GM19438 (cell line): ENCODE data around the gene PWWP2B.

Source experiments
- ATAC-seq: cut with Tn5 transposase; IDR thresholded peaks from one replicate; pipeline ENCODE4 v1.9.1; 2021; ENCODE audit warnings: low read depth; ENCODE audit not compliant: unreplicated experiment

Gene PWWP2B

DNA sequence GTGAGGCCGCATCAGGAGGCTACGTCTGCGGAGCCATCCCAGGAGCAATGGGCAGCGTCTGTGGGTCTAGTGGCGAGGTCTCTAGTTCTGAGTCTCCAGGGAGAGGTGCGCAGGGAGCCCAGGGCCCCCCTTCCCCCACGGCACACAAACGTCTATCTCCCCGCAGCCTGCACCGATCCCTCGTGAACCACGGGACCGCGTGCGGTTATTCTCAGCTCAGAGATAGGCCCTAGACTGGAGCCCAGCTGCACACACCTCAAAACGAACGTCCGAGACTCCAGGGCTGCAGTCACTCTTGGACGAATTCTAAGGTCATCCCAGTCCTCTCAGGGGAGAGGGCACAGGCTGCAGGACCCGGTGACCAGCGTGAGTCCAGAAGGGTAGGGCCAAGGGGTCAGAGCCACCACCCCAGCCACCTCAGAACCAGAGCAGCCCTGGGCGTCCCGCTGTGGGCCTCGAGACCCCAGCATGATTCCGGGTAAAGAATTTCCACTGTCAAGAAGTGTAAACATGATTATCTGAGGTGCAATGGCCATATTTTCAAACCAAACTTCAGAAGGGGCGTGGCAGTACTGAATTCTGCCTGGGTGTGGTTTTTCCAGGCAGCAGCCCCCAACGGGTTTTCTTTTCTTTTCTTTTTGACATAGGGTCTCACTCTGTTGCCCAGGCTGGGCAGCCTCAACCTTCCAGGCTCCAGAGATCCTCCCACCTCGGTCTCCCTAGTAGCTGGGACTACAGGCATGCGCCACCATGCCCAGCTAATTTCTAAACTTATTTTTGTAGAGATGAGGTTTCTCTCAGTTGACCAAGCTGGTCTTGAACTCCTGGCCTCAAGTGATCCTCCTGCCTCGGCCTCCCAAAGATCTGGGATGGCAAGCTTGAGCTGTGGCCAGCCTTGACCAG lies 57.5 kb downstream of the PWWP2B start:
- ATAC-seq = no peak

DNA sequence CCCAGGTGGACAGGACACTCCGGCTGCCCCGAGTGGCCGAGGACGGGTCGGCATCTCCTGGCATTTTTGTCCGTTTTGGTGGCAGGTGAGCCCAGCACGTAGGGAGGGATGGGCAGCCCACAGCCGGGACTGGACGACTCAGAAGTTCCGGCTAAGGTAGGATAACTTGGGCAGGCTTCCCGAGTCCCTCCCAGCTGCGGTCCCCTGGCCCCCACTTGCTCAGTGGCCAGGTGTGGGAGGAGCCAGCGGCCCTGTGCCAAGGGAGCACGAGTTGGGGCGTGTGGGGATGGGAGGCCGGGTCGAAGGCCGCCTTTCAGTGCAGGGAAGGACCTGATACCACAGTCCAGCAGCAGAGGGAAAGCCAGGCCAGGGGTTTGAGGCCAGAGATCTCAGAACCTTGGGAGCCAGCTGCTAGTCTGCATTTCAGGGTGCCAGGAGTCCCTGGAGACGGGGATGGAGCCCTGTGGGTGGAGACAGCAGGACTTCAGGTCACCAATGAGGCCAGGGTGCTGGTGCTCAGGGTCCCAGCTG lies 58.5 kb downstream of the PWWP2B start:
- ATAC-seq = no peak

DNA sequence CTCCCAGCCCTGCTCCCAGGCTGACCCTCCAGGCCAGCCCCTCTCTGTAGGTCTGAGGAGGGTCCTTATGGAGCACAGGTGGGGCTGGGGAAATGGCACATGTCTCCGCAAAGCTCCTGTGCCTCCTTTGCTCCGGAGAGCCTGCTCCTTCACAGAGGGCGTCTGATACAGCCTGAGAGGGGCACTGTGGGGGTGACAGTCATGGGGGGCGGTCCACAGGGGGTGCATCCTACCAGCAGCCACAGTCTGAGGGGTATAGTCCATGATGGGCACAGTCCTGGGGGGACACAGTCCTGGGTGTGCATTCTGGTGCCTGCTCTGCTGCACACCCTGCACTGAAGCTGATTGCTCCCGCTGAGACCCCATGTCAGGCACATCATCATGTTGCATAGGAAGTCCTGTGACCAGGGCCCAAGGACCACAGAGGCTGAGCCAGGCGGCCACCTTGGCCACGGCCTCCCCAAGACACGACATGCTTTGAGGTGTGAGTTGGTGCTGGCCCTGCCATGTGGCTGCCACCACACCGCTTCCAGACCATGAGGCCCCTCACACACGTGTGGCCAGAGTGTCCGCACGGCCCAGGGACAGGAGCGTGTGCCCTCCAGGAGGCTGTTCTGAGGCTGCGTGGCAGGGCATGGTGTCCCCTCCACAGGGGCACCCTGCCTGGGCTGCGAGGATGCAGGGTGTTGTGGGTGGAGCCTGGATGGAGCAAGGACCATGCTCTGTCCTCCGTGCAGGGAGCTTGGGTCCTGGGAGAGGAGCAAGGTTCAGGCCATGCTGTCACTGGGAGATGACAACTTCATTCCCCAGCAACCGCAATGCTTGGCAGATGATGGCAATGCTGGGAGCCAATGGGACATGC lies 59.2 kb downstream of the PWWP2B start:
- ATAC-seq = no peak

DNA sequence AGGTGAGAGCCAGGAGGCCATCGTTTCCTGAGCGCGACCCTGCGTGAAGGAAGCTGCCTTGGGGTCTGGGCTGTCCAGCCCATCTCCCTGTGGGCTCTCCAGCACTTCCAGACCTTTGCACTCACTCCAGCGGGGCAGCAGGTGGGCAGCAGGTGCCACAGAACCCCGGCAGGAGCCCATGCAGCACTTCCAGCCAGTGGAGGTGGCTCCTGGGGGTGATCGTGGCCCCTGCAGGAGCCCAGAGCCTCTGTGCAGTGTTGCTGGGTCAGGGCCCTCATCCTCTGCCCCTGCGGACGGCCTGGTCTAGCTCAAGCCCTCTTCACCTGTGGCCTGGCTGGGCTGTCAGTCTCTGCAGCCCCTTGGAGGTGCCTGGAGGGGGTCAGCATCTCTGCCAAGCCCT lies 59.9 kb downstream of the PWWP2B start:
- no peak for ATAC-seq

DNA sequence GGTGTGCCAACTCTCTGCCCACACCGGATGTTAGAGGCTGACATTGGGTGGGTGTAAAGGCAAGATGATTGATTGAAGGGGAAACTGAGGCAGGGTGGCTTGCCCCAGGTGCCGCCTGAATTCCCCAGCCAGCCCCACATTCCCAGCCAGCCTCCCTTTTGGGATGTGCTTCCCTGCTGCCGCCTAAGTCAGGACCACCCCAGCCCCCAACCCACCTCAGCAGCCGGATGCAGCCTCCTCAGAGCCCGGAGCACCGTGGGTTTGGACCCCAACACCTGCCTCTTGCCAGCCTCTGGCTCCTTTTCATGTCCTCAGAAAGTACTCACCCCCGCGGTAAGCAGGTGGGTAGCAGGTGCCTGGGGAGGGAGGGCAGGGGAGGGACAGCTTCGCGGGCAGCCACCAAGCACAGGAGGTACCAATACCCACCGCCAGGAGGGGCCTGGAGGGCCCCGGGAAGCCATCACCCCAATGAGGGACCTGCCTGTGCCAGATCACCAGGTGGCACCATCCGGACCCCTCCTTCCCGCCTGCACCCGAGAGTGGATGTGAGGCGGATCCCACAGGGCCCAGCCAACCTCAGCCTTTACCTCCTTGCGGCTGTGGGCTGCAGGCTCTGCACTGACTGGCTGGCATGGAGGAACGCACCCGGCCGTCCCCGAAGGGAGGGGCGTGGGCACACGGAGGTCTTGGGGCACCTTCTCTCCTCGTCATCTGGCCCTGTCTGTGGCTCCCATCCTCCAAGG lies 60.5 kb downstream of the PWWP2B start:
- no peak for ATAC-seq

DNA sequence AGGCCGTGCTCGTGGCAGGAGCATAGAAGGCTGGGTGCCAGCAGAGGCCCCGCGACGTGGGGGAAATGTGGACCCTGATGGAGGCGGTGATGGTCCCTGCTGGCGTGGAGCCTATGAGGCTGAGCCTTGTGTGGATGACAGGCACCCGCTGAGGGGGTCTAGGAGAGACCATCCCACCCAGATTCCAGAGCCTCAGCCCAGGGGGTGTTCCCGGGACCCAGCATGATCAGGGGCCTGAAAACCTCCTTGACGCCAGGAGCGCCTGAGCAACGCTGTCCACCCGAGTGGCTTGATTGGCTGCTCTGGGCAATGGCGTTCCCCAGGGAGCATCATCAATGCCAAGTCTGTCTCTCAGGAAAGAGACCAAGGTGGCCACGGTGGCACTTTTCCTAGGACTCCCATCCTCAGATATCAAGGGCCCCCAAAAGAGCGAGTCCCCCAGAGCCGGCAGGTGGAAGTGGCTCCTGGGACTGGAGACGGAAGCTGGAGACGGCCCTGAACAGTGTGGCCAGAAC lies 61.1 kb downstream of the PWWP2B start:
- no peak for ATAC-seq

DNA sequence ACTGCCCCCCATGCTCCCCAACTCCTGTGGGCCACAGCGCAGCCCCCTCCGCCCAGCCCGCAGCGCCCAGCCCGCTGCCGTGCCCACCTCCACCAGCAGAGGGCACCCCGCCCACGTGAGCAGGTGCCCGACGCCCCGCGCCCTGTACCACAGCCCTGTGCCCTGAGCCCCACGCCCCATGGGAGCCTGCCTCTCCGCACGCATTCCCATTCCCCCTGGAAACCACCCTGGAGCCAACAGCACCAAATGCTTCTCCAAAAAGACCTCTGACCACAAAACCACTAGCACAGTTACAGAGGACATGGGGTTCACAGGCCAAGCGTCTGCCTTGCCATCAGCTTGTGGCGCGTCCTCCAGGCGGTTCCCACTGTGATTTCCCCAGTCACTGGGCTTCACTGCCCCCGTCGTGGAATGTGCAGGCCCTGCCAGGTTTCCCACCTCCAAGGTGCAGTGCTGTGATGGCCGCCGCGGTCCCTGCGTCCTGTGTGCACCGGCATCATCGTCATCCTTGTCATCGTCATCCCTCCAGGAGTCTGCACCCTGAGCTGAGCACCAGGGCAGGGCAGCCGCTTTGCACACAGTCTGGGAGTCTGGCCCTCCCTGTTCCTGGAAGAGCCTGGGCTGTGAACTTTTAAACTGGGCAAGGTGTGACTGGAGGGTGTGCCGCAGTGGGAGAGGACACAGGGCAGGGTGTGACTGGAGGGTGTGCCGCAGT lies 61.7 kb downstream of the PWWP2B start:
- ATAC-seq = no peak

DNA sequence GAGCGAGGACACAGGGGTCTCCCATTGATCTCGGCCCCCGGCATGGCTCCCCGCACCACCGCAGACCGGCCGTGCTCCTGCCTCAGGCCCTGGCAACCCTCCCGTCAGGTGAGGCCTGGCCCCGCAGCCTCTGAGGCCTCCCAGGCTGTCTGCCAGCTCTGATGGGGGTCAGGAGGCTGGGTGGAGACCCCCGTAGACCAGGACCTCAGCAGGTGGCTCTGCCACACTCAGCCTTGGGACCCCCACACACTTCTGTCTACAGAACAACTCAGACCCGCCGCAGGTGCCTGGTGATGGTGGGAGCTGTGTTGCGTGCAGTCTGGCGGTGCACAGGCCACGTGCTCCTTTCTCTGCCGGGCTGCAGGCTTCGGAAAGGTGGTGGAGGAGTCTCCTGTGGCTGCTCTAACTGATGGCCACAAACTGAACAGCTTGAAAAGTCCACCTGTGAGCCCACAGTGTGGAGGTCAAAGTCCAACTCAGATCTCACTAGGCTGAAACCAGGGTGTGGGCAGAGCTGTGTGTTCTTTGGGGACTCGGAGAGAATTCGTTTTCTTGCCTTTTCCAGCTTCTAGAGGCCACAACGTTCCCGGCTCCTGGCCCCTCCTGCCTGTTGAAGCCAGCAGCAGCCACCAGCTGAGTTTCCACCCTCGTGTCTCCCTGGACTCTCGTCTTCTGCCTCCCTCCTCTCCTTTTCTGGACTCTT lies 62.5 kb downstream of the PWWP2B start:
- ATAC-seq = no peak

DNA sequence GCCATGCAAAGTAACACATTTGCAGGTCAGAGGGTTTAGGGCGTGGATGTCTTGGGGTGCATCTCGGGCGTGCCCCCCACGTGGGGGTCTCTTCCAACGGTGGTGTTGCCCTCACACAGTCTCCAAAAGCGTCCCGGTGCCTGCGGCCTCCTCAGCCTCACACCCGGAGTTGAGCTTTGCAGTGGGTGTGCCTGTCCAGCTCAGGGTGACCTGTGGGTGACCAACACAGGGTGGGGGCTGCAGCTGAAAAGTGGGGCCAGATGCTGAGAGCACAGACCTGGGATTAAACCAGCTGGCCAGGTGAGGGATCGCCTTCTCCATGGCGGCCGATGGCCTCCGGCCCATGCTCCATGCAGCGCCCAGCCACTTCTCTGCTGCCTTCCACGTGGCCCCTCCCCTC lies 63.1 kb downstream of the PWWP2B start:
- ATAC-seq = no peak

DNA sequence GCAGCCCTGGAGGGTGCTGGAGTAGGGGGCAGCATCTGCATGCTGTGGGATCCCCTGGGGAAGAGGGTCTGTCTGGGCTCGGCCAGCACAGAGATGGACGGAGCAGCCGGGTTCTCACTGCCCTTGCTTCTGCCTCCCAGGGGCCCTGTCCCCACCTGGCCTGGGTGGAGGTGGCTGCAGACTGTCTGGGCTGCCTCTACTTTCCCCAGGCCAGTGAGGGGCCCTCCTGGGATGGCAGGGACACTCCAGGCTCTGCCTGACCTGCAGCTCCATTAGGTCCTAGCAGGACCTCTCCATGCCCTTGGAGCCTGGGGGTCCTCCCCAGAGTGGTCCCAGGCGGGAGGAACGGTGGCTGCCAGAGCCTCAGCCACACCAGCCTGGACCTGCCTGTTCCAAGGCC lies 63.7 kb downstream of the PWWP2B start:
- ATAC-seq = no peak

DNA sequence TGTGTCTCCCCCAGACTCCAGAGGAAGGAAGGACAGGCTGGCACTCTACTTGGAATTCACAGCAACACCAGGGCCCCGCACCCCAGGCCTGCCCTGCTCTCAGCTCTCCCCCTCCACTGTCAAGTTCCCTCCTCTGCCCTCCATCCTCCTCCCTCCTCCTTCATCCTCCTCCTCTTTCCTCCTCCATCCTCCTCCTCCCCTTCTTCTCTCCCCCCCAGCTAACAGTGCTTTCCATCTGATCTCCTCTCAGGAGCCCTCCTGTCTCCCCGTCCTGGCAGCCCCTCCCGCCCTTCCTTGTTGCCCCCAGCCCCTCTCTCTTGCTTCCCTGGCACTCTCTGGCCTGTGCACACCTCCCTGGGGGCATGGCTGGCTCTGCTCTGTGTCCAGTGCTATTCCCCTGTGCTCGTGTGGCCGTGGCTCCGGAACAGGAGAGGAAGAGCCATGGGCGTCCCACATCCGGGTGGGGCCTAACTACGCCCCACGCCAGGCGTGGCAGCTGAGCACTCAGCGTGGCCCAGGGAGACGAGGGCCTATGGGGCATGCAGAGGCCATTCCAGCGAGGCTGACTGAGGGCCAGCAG lies 64.2 kb downstream of the PWWP2B start:
- no peak for ATAC-seq

DNA sequence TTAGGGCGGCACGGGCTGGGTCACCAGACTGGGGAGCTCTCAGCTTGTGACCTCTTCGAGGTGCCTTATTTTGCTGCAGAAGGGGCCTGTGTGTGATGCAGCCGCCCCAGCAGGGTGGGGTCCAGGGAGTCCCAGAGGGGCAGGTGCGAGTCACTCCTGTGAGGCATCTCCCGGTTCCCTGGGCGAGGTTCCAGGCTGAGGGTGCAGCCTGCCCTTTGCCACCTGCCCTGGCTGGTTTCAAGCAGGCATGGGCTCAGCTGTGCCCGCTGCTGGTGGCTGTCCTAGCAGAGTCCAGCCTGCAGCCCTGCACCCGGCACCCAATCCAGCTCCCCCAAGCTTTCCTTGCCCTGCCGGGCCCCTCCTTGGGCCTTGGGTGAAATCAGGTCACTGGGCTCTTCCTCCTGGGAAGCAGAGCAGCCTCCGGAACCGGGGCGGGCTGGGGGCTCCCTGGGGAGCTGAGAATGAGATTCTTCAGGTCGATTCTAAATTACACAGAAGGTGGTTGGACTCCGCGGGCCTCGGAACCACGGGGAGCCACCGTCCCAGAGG lies 64.8 kb downstream of the PWWP2B start:
- ATAC-seq = no peak

DNA sequence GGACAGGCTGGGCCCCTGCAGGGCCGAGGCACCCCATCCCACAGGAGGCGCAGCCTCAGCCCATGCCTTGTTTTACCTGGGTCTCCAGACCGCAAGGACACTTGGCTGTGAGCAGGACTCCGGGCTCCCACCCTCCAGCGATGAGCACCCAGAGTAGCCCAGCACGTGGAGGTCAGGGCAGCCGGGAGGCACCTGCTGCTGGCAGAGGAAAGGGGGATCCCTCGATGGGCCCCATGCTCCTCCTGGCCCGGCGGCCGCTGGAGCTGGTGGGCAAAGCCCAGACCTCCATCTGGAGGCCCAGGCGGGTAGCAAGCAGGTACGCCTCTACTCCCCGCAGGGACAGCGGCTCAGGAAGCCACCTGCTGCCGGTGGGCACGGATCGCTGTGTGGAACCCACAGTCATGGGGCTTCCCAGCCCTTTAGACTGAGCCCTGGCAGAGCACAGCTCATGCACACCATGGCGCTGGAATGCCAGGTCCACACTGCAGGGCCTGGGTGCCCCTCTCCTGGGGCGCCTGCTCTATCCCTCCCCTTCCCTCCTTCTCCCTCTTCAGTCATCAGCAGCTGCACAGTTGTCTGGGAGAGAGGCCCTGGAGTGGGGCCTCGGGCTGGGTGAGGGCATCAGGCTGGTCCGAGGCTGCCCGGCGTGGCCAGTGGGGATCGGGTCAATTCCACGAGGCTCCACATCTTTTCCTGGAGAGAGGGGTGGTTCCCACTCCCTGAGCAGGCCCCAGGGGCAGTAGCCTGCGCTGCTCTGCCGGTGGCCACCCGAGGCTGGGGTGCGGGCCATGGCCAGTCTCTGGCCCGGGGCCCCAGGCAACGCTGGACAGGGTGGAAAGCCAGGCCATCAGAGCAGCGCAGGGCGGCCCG lies 65.7 kb downstream of the PWWP2B start:
- no peak for ATAC-seq

DNA sequence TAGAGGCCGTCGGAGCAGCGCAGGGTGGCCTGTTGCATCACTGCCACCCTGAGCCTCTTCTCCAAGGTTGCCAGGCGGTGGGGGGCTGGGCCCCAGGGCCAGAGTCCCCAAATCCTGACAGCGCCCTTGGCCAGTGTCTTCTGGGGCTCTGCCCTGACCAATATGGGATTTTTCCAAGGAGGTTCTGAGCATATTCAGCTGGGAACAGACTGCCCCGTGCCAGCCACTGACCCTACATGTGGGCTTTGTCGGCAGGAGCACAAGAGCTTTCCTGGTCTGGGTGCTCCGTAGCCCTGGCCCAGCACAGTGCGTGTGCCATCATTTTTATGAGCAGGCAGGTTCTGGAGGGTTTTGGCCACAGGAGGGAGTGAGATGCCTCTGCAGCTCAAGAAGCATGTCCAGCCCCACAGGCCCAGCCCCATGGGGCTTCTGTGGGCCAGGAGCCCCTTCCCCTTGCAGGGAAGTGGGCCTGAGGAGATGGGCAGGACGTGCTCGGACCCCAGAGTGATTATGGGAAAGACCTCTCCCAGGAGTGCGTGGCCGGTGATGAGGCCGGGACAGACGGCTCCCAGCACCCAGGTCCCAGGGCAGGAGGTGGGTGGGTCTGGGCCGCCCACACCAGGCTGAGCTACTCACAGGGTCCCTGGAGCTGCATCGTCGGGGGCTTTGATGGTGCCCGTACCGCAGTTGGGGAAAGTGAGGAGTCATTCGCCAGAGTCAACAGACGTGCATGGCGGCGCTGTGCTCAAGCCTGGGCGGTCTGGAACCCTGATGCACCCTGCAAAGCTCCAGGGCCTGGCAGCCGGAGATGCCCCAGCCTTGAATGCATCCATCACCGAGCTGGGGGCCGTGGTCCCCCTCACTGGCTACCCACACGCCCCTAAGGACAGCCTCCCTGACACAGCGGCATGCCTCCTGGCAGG lies 66.6 kb downstream of the PWWP2B start:
- no peak for ATAC-seq

DNA sequence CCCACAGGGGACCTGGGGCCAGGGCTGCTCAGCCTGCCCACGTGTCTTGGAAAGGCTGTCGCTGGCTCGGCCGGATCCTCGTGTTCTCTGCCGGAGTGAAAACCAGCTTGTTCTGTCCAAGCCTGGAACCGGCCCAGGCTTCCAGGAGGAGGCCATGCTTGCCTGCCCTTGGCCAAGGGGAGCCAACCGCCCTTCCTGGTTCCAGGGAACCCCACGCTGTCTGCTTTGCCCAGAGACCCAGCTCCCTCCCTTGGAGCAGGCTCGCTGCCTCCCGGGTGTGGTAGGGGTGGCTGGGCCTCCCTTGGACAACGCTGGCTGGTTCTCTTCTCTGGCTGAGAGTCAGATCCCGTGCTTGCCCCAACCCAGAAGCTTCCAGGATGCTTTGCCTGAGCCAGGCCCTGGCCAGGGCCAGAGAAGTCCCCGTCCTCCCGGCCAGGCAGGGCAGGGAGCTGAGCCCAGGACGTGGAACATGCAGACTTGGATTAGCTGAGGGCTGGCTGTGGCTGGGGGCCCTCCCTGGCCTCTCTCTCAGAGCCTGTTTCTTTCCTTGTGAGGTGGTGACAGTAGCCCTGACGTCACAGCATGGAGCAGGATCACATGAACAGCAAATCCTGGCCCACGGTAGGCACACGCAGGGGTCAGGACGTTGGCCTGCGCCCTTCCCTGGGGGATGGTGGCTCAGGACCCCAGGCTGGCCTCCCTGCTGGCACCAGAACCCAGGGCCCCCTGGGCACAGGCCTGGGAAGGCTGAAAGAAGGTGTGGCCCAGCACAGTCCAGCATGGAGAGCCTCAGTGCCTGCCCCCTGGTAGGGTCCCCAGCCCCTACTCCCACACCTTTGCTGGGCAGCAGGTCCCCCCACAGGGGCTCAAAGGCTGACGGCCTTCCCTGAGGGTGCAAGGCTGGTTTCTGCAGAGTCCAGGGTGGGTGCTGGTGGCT lies 67.5 kb downstream of the PWWP2B start:
- ATAC-seq = no peak
